ENCODE measurements around the gene CNKSR2.

DNA sequence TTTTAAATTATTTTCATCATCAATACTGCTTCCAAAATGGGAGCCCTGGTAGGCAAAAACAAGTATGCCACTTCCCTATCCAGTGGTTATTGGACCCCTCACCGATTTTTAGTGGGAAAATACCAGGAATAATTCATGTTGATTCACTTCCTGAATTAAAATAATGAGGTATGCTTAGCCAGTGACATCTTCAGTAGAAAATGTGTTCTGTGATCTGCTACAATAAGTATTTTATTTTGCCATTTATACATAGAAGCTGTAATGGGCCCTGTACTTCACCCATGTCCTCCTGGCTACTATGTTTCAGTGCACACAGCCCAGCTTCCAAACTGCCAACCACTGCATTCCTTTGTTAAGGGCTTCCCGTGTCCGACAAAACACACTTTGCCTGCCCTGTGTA, 324.9 kb downstream of the CNKSR2 start:
- TF ChIP-seq, protein P1, sequence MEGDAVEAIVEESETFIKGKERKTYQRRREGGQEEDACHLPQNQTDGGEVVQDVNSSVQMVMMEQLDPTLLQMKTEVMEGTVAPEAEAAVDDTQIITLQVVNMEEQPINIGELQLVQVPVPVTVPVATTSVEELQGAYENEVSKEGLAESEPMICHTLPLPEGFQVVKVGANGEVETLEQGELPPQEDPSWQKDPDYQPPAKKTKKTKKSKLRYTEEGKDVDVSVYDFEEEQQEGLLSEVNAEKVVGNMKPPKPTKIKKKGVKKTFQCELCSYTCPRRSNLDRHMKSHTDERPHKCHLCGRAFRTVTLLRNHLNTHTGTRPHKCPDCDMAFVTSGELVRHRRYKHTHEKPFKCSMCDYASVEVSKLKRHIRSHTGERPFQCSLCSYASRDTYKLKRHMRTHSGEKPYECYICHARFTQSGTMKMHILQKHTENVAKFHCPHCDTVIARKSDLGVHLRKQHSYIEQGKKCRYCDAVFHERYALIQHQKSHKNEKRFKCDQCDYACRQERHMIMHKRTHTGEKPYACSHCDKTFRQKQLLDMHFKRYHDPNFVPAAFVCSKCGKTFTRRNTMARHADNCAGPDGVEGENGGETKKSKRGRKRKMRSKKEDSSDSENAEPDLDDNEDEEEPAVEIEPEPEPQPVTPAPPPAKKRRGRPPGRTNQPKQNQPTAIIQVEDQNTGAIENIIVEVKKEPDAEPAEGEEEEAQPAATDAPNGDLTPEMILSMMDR (conservative IDR thresholded peaks at IDR 0.05; ENCODE audit: low read depth, low read length) = no peak
- no peak for TF ChIP-seq EZH2phosphoT487 (IDR thresholded peaks at IDR 0.05; ENCODE audit: borderline replicate concordance, low read length)

Data from PC-3 (cell line).